ENCODE data around the gene FRG1.
"Not testable (repeated sequence)": the region's sequence is repeated elsewhere in the genome, so short reads cannot be mapped to it uniquely, and the experiment has no call there.

DNA sequence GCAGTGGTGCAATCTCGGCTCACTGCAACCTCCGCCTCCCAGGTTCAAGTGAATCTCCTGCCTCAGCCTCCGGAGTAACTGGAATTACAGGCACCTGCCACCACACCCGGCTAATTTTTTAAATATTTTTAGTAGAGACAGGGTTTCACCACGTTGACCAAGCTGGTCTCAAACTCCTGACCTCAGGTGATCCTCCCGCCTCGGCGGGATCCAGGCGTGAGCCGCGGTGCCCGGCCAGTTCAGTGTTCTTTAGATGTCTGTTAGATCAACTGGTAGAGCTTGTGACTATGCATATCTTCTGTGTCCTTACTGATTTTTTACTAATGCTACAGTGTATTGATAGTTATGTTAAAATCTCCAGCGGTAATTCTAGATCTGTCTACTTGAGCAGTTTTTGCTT lies 6.2 kb downstream of the FRG1 start:
- not testable (repeated sequence) for TF ChIP-seq POLR2A (IDR thresholded peaks at IDR 0.05)
- TF ChIP-seq, protein P1, sequence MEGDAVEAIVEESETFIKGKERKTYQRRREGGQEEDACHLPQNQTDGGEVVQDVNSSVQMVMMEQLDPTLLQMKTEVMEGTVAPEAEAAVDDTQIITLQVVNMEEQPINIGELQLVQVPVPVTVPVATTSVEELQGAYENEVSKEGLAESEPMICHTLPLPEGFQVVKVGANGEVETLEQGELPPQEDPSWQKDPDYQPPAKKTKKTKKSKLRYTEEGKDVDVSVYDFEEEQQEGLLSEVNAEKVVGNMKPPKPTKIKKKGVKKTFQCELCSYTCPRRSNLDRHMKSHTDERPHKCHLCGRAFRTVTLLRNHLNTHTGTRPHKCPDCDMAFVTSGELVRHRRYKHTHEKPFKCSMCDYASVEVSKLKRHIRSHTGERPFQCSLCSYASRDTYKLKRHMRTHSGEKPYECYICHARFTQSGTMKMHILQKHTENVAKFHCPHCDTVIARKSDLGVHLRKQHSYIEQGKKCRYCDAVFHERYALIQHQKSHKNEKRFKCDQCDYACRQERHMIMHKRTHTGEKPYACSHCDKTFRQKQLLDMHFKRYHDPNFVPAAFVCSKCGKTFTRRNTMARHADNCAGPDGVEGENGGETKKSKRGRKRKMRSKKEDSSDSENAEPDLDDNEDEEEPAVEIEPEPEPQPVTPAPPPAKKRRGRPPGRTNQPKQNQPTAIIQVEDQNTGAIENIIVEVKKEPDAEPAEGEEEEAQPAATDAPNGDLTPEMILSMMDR (IDR thresholded peaks at IDR 0.05): not testable (repeated sequence)

Measured in Peyer's patch (tissue), 4 donors.